CD4-positive, CD25-positive, alpha-beta regulatory T cell (primary cell): ENCODE data around the gene ADGRF3. TPM values are rescaled to one million over a fixed set of nuclear protein-coding genes. Genes with fewer than 3 reads are reported as not detected.
"Not testable (repeated sequence)": the region's sequence is repeated elsewhere in the genome, so short reads cannot be mapped to it uniquely, and the experiment has no call there.

Experiments used
- ATAC-seq, 2 donors: fragments of 150-1000 bp; cut with Tn5 transposase; one replicate each; pipeline ENCODE4 v1.10.0; 2021; ENCODE audit warnings: low read depth in 2 of 2, moderate number of reproducible peaks in 2 of 2, moderate library complexity in 1 of 2
- DNase-seq, 3 donors: peaks; one replicate each; pipeline versions ENCODE4 v3.0.0 to v3.0.0-alpha.2; 2012 to 2022; ENCODE audit warnings: mixed read lengths in 1 of 3
- H3K27ac ChIP-seq: one replicate; pipeline ENCODE4 v1.7.0; 2013; ENCODE audit warnings: mild to moderate bottlenecking, low read length; ENCODE audit not compliant: insufficient read depth, poor library complexity, severe bottlenecking
- H3K27me3 ChIP-seq: one replicate; pipeline ENCODE4 v1.7.0; 2013; ENCODE audit warnings: low read length; ENCODE audit not compliant: control insufficient read depth, insufficient read depth
- H3K36me3 ChIP-seq: one replicate; pipeline ENCODE4 v1.7.0; 2013; ENCODE audit warnings: mild to moderate bottlenecking, low read length, moderate library complexity; ENCODE audit not compliant: control insufficient read depth, insufficient read depth
- H3K4me1 ChIP-seq: 2 replicates; pipeline ENCODE4 v1.7.0; 2013; ENCODE audit warnings: mild to moderate bottlenecking, low read length; ENCODE audit not compliant: insufficient read depth, control insufficient read depth, poor library complexity, severe bottlenecking
- H3K4me3 ChIP-seq: one replicate; pipeline ENCODE4 v1.7.0; 2013; ENCODE audit warnings: low read depth, mild to moderate bottlenecking, low read length, moderate library complexity
- H3K9me3 ChIP-seq, 2 experiments: 1 replicate in 1 of 2; 2 replicates in 1 of 2; pipeline ENCODE4 v1.7.0; 2013; ENCODE audit warnings: low read length in 2 of 2, mild to moderate bottlenecking in 1 of 2, moderate library complexity in 1 of 2; ENCODE audit not compliant: control insufficient read depth in 2 of 2
- H3K27ac Mint-ChIP-seq, 3 donors: one replicate each; pipeline ENCODE4 v1.8.0; 2020 to 2022; ENCODE audit warnings: mild to moderate bottlenecking in 3 of 3, mixed read lengths in 3 of 3, moderate library complexity in 2 of 3
- H3K27me3 Mint-ChIP-seq: one replicate; pipeline ENCODE4 v1.8.0; 2022; ENCODE audit warnings: mild to moderate bottlenecking, mixed read lengths
- H3K36me3 Mint-ChIP-seq: one replicate; pipeline ENCODE4 v1.8.0; 2020; ENCODE audit warnings: mixed read lengths
- H3K4me1 Mint-ChIP-seq, 4 donors: one replicate each; pipeline ENCODE4 v1.8.0; 2020 to 2022; ENCODE audit warnings: mixed read lengths in 4 of 4, mild to moderate bottlenecking in 1 of 4
- H3K4me3 Mint-ChIP-seq, 4 donors: one replicate each; pipeline ENCODE4 v1.8.0; 2020 to 2022; ENCODE audit warnings: mild to moderate bottlenecking in 4 of 4, mixed read lengths in 4 of 4, moderate library complexity in 3 of 4
- H3K9me3 Mint-ChIP-seq, 7 donors: one replicate each; pipeline ENCODE4 v1.8.0; 2020 to 2022; ENCODE audit warnings: mixed read lengths in 7 of 7, mild to moderate bottlenecking in 3 of 7, moderate library complexity in 2 of 7
- polyA plus RNA-seq, 4 donors: library from polyadenylated mRNA; unstranded; fragments of 300-500 nt; fragmentation: Illumina TruSeq; gene quantifications; one replicate each; pipeline ENCODE4 v1.2.3, GENCODE V29; 2021
- total RNA-seq: library from RNA; stranded (reverse); gene quantifications from one replicate; pipeline ENCODE4 v1.2.3, GENCODE V29; 2022

Gene ADGRF3
- total and polyA plus RNA-seq, 5 donors from 2014 or later, result 0.23 to 1.8 (median 0.37) TPM

DNA sequence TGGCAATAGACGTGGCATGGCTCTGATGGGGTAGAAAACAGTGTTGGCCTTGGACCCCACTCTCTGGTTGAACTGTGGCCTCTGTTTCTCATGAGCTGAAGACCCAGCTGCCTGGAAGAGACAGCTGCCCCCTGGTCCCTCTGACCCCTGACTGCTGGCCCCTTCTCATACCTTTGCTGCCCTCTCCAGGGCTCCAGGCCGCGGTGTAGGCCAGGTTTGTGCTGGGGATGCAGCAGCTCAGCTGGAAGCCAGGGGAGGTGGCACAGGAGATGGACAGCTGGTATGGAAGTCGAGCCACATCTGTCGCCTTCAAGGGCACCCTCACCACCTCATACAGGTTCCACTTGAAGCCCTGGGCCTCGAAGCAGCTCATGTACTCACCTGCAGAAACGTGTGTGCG, 32.3 kb downstream of the ADGRF3 start:
- Mint-ChIP-seq H3K4me1 (no peaks in the 10 kb centered on the region), H3K27ac (no peak overlapping the region), H3K9me3 (no peaks in the 10 kb centered on the region), H3K4me3 (no peak overlapping the region), H3K36me3 (peaks cover 4% of the 10 kb centered on the region), H3K27me3 (no peaks in the 10 kb centered on the region)
- no peak overlapping the region for H3K4me3 ChIP-seq
- no peaks in the 10 kb centered on the region for H3K9me3 ChIP-seq
- ATAC-seq, result no peak
- H3K4me1 ChIP-seq, result no peaks in the 10 kb centered on the region
- H3K27me3 ChIP-seq, result no peaks in the 10 kb centered on the region
- no peaks in the 10 kb centered on the region for H3K36me3 ChIP-seq
- H3K27ac ChIP-seq, result no peak overlapping the region
- DNase-seq, result no peak

GRCh38 chr2:26313446-26313845, 33.1 kb downstream of the ADGRF3 start:
- H3K4me1 Mint-ChIP-seq, result no peaks in the 10 kb centered on the region
- no peaks in the 10 kb centered on the region for H3K9me3 Mint-ChIP-seq
- DNase-seq (no peak), ATAC-seq (no peak)
- H3K27ac Mint-ChIP-seq, result no peak overlapping the region
- Histone ChIP-seq H3K27ac (no peak overlapping the region), H3K4me3 (no peak overlapping the region), H3K27me3 (no peaks in the 10 kb centered on the region), H3K36me3 (no peaks in the 10 kb centered on the region), H3K4me1 (no peaks in the 10 kb centered on the region), H3K9me3 (no peaks in the 10 kb centered on the region)
- H3K27me3 Mint-ChIP-seq, result no peaks in the 10 kb centered on the region
- H3K4me3 Mint-ChIP-seq, result no peak overlapping the region
- H3K36me3 Mint-ChIP-seq, result peaks cover 8% of the 10 kb centered on the region

DNA sequence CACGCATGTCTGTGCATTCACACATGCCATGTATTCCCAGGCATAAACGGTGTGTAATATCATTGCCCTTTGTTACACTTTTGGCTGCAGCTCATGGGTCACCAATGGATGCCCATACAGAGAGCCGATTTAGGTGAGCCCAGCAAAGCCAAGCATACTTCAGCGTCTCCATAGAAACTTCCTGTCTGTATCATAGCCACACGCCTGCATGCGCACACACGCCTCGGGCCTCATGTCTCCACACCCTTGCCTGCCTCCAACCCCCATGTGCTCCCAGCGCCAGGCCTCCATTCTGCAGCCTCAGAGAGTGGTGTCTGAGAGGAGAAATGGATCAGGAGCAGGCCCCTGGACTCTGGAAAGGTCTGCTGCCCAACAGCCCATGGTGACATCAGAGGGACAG, 34.1 kb downstream of the ADGRF3 start:
- ATAC-seq (no peak), DNase-seq (no peak)
- H3K36me3 Mint-ChIP-seq, result peaks cover 8% of the 10 kb centered on the region
- H3K27me3 ChIP-seq, result no peaks in the 10 kb centered on the region
- H3K27ac ChIP-seq, result no peak overlapping the region
- H3K4me1 Mint-ChIP-seq, result no peaks in the 10 kb centered on the region
- no peaks in the 10 kb centered on the region for H3K27me3 Mint-ChIP-seq
- no peaks in the 10 kb centered on the region for H3K36me3 ChIP-seq
- no peaks in the 10 kb centered on the region for H3K9me3 Mint-ChIP-seq
- H3K4me3 ChIP-seq, result no peak overlapping the region
- H3K4me1 ChIP-seq, result no peaks in the 10 kb centered on the region
- no peaks in the 10 kb centered on the region for H3K9me3 ChIP-seq
- no peak overlapping the region for H3K27ac Mint-ChIP-seq
- no peak overlapping the region for H3K4me3 Mint-ChIP-seq

GRCh38 chr2:26309921-26310320, 36.7 kb downstream of the ADGRF3 start:
- no peaks in the 10 kb centered on the region for H3K27me3 Mint-ChIP-seq
- H3K36me3 ChIP-seq, result no peaks in the 10 kb centered on the region
- no peak for ATAC-seq
- H3K4me3 Mint-ChIP-seq, result no peak overlapping the region
- no peaks in the 10 kb centered on the region for H3K4me1 ChIP-seq
- no peak for DNase-seq
- no peaks in the 10 kb centered on the region for H3K4me1 Mint-ChIP-seq
- H3K9me3 Mint-ChIP-seq, result no peaks in the 10 kb centered on the region
- no peak overlapping the region for H3K27ac ChIP-seq
- no peaks in the 10 kb centered on the region for H3K27me3 ChIP-seq
- H3K27ac Mint-ChIP-seq, result no peak overlapping the region
- H3K4me3 ChIP-seq, result no peak overlapping the region
- H3K9me3 ChIP-seq, result no peaks in the 10 kb centered on the region
- H3K36me3 Mint-ChIP-seq, result peaks cover 11% of the 10 kb centered on the region

DNA sequence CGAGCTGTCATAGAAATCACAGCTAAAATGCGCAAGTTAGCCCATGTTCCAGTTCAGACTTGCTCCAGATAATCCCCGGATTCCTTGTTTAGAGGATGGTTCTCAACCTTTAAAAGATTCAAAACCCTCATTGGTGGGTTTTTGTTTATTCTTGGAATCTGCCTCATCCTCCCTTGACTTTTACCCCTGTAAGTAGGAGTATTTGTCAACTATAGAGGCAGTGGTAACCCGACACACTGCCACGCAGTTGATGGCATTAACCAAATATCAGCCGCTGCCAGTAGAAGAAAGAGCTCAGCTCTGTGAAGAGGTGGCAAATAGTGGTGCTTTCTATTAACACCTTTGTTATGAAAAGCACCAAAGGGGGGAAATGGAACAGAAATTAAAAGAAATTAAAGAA, 41.0 kb downstream of the ADGRF3 start:
- Histone ChIP-seq H3K27ac (no peak overlapping the region), H3K4me1 (no peaks in the 10 kb centered on the region), H3K27me3 (no peaks in the 10 kb centered on the region), H3K36me3 (no peaks in the 10 kb centered on the region), H3K4me3 (no peak overlapping the region), H3K9me3 (no peaks in the 10 kb centered on the region)
- no peak overlapping the region for H3K4me3 Mint-ChIP-seq
- H3K27me3 Mint-ChIP-seq, result peaks cover 11% of the 10 kb centered on the region
- H3K27ac Mint-ChIP-seq, result no peak overlapping the region
- no peaks in the 10 kb centered on the region for H3K4me1 Mint-ChIP-seq
- no peak for ATAC-seq
- H3K9me3 Mint-ChIP-seq, result no peaks in the 10 kb centered on the region
- H3K36me3 Mint-ChIP-seq, result peaks cover 18% of the 10 kb centered on the region
- DNase-seq, result no peak

DNA sequence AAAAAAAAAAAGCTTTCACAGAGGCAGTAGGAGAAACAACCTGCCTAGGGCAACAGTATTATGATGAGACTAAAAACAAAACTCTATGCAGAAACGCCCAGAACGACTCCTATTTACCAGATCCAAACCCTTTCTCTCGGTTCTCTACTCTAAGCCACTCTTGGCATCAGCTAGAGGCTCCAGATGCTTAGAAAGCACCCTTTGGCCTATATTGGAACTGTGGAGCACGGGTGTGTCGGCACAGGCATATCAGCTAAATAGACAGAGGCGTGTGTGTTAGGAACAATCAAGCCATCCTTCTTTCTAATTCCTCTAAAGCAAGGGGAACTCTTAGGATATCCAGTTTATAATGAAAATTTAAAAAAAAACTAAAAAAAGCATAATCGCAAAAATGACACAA, 41.5 kb downstream of the ADGRF3 start:
- H3K36me3 ChIP-seq, ATAC-seq, H3K4me1 ChIP-seq, H3K27ac Mint-ChIP-seq, H3K4me3 Mint-ChIP-seq, H3K27me3 ChIP-seq, H3K27ac ChIP-seq, H3K9me3 ChIP-seq, H3K4me1 Mint-ChIP-seq, H3K4me3 ChIP-seq, H3K9me3 Mint-ChIP-seq, DNase-seq: not testable (repeated sequence)
- Mint-ChIP-seq H3K36me3 (peaks cover 14% of the 10 kb centered on the region), H3K27me3 (peaks cover 11% of the 10 kb centered on the region)

DNA sequence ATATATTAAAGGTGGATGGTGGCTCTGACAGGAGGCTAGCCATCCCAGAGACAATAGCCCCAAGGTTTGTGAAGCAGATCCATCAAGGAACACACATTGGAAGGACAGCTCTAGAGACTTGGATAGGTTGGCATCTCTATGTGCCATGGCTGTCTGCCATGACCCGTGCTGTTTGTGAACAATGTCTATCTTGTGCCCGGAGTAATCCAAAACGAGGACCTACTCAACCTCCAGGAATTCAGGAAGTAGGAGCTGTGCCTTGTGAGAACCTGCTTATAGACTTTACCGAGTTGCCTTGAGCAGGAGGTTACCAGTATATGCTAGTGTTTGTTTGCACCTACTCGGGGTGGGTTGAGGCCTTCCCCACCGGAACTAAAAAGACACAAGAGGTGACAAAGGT, 43.7 kb downstream of the ADGRF3 start:
- Mint-ChIP-seq H3K27me3 (peaks cover 11% of the 10 kb centered on the region), H3K4me1 (no peaks in the 10 kb centered on the region), H3K4me3 (no peak overlapping the region), H3K36me3 (peaks cover 11% of the 10 kb centered on the region), H3K27ac (no peak overlapping the region), H3K9me3 (no peaks in the 10 kb centered on the region)
- Histone ChIP-seq H3K27ac (no peak overlapping the region), H3K9me3 (no peaks in the 10 kb centered on the region), H3K27me3 (no peaks in the 10 kb centered on the region), H3K36me3 (no peaks in the 10 kb centered on the region), H3K4me3 (no peak overlapping the region), H3K4me1 (peaks cover 16% of the 10 kb centered on the region)
- DNase-seq (no peak), ATAC-seq (no peak)

- peaks cover 0 to 2% of the 10 kb centered on the region in 2 experiments for H3K9me3 ChIP-seq
- no peaks in the 10 kb centered on the region for H3K27me3 ChIP-seq
- H3K4me1 ChIP-seq, result peaks cover 16% of the 10 kb centered on the region
- H3K36me3 Mint-ChIP-seq, result peaks cover 7% of the 10 kb centered on the region
- no peaks in the 10 kb centered on the region for H3K4me1 Mint-ChIP-seq
- H3K27me3 Mint-ChIP-seq, result peaks cover 16% of the 10 kb centered on the region
- no peaks in the 10 kb centered on the region for H3K9me3 Mint-ChIP-seq
- peak; percentile 56 to 65 for ATAC-seq
- H3K4me3 Mint-ChIP-seq, result no peak overlapping the region
- no peaks in the 10 kb centered on the region for H3K36me3 ChIP-seq
- no peak overlapping the region for H3K27ac Mint-ChIP-seq
- H3K27ac ChIP-seq, result peak overlapping the region; percentile 55
- H3K4me3 ChIP-seq, result peak overlapping the region; percentile 87
- peak in 1 of 3 donors; percentile 46 for DNase-seq
These were observed 46.2 kb downstream of the ADGRF3 start for GRCh38 chr2:26300234-26300925.
